OCI-LY7 (cell line): Measurements from ENCODE around the gene KIF16B.

Experiments
- CTCF ChIP-seq: fragments of 200-600 bp; sonication (generic); conservative IDR thresholded peaks from 2 replicates; pipeline ENCODE4 v1.5.1; 2014; ENCODE audit warnings: mild to moderate bottlenecking, antibody characterized with exemption, low read length, moderate library complexity, mixed read lengths
- EZH2phosphoT487 ChIP-seq: fragments of 200-600 bp; sonication (generic); IDR thresholded peaks from 2 replicates; pipeline ENCODE4 v1.6.1; 2018; ENCODE audit warnings: low read depth, borderline replicate concordance, mild to moderate bottlenecking, mixed run types, antibody characterized with exemption, low read length, moderate library complexity, mixed read lengths

GRCh38 chr20:16405254-16405653 is 168.0 kb downstream of the KIF16B start:
- TF ChIP-seq CTCF (no peak), EZH2phosphoT487 (no peak)
